ENCODE measurements around the gene PTPN4.
A peak's percentile ranks its signal among the peaks of the same experiment; 100 is the strongest.

PTPN4 gene, protein sequence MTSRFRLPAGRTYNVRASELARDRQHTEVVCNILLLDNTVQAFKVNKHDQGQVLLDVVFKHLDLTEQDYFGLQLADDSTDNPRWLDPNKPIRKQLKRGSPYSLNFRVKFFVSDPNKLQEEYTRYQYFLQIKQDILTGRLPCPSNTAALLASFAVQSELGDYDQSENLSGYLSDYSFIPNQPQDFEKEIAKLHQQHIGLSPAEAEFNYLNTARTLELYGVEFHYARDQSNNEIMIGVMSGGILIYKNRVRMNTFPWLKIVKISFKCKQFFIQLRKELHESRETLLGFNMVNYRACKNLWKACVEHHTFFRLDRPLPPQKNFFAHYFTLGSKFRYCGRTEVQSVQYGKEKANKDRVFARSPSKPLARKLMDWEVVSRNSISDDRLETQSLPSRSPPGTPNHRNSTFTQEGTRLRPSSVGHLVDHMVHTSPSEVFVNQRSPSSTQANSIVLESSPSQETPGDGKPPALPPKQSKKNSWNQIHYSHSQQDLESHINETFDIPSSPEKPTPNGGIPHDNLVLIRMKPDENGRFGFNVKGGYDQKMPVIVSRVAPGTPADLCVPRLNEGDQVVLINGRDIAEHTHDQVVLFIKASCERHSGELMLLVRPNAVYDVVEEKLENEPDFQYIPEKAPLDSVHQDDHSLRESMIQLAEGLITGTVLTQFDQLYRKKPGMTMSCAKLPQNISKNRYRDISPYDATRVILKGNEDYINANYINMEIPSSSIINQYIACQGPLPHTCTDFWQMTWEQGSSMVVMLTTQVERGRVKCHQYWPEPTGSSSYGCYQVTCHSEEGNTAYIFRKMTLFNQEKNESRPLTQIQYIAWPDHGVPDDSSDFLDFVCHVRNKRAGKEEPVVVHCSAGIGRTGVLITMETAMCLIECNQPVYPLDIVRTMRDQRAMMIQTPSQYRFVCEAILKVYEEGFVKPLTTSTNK

GRCh38 chr2:119759451-119760236, at the start of gene PTPN4:
TSS of gene PTPN4 (plus strand) at chr2:119759922. CDS start at chr2:119809854, 49,932 bp downstream.
- DNase-seq, result peak; percentile 98

- no peak for DNase-seq
Observed at GRCh38 chr2:119710281-119710680, 49.4 kb upstream of the PTPN4 start.

DNA sequence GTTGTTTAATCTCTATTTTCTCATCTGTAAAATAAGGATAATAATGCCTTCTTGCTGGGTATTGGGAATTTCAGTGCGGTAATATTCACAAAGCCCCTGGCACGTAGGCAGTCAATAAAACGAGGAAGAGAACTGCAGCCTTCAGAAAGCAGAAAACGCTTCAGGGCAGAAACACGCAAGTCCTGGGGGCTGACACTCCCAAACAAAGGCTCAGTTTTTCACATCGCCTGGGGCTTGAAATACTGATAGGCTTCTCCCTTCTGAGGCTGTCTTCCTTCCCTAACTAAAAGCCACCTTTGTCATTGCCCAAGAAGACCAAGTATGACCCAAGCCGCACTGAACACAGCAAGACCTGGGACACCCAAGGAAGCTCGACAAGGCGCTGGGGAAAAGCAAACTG, 48.4 kb upstream of the PTPN4 start:
- DNase-seq, result no peak

DNA sequence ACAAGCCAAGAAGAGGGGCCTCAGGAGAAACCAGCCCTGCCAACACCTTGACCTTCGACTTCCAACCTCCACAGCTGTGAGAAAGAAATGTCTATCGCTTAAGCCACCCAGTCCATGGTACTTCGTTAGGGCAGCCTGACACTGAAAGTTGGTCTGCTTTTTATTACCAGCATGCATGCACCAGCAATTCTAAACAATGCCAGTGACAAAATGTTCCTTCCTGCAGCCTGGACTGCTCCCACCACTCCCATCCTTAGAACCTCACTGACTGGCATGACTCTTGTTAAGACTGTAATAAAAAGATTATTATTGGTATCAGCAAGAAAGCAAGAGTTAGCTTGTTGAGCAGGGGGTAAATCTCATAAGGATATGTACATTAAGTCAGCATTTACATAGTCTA, 47.2 kb upstream of the PTPN4 start:
- DNase-seq, result no peak

GRCh38 chr2:119713819-119714490, 45.8 kb upstream of the PTPN4 start:
- DNase-seq, result no peak

GRCh38 chr2:119715409-119716283, 44.1 kb upstream of the PTPN4 start:
- DNase-seq, result no peak

GRCh38 chr2:119716284-119716672, 43.4 kb upstream of the PTPN4 start:
- DNase-seq, result no peak

DNA sequence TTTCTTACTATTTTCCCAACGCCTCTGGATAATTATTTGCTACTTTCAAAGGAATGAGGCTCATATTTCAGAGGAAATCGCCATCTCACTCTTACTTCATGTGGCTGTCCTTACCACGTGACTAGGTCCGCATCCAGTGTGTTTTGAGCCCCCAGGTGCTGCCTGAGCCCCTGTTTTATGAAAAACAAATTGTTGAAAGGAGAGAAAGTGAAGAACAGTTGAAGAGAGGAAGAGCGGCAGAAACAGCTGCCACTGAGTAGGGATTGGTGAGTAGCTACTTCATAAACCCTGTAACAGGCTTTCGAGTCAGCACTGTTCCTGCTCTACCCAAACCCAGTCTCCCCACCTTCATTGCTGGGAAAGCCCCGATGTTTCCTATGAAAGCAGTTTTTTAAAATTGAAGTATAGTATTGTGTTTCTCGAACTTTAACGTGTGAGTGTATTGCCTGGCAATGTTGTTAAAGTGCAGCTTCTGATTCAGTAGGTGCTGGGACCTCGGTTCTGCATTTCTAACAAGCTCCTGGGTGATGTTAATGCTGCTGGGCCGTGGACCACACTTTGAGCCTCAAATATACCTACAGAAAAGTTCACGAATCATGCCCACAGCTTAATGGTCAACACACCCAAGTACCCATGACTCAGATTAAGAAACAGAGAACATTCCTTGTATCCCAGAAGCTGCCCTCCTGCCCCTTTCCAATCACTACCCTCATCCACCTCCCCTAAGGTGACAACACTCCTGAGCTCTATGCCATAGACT, 41.0 kb upstream of the PTPN4 start:
- no peak for DNase-seq

DNA sequence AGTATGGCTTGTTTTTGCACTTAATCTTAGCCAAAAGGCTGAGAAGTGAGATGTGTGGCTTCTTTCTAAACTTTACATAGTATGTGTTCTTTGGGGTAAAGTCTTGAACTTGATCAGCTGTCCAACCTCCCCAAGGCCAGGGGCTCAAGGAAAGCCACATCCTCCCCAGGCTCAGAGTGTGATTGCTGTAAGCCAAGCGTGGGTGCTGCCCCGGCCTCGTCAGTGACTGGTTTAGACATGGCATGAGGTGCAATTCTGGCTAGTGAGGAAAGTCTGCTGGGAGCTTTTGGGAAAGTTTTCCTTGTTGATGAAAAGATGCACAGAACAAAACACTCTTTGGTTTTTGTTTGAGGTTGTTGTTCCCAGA, 40.5 kb upstream of the PTPN4 start:
- no peak for DNase-seq

DNA sequence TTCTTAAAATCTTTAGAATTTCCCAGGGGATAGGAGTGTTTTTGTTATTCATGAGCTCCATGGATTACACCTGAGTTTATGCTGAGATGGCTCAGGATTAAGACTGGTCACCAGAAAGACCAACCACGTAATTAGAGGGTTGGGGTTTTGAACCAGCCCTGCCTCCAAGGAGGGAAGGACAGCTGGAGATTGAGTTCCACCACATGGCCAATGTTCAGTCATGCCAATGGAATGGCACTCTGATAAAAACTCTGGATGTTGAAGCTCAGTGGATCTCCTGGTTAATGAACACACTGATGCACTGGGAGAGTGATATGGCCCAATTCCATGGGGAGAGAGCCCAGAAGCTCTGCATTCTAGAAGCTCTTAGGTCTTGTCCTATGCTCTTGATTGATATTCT, 38.7 kb upstream of the PTPN4 start:
- no peak for DNase-seq

DNA sequence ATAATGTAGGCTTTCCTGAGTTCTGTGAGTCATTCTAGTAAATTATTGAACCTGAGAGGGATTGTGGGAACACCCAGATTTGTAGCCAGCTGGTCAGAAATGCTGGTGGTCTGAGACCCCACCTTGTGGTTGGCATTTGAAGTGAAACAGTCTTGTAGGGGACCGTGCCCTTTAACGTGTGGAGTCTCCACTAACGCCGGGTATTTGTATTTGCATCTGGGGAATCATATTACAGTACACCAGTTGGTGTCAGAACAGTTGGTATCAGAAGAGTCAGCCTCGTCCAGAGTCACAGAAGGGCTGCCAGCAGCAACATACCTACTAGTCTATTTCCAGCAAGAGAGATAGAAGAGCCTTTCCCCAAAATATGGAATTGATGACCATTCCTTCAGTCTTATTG, 38.3 kb upstream of the PTPN4 start:
- no peak for DNase-seq

- DNase-seq, result no peak
Observed at GRCh38 chr2:119721904-119722303, 37.8 kb upstream of the PTPN4 start.

DNA sequence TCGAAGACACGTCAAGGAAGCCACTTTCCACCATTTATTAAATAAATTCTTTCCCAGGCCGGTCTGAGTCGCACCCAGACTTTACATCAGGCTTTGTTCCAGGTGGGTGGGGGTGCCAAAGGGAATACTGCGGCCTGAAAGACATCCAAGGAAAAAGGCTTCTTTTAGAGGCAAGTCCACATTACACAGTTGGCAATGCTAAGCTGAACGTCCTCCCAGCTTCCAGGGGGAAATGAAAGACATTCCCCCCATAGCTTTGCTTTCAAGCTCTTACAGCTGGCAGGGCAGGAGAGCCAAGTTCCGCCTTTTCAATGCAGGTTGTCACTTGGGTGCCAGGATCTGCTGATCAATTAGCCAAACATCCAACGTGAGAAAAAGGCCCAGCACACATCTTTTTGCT, 36.5 kb upstream of the PTPN4 start:
- DNase-seq, result no peak

DNA sequence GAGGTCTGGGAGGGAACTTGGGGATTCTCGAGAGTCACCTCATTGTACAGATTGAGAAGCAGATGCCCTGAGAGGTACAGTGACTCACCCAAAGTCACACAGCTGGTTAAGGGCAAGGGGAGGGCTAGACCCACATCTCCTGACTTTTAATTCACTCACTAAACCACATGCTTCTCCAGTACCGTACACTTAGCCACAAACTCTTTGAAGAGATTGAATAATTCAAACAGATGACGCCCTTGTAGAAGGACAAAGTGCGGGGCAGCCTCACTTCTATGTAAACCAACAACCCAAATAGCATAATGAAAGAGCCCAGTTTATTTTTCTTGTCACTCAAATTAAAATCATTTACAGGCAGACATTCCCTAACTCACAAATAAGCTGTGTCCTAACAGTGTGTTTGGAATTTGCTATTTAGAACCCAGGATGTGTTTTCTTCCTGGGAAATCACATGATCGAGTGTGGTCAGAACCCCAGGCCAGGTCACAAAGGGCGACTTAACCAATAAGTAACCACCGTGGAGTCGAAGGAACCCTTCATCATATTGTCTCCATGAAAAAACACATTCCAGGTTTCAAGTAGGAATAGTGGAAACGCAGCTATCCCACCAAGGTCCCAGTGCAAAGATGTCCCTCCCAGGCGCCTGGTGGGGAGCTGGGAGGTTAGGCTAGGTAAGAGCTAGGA, 35.8 kb upstream of the PTPN4 start:
- DNase-seq, result no peak

DNA sequence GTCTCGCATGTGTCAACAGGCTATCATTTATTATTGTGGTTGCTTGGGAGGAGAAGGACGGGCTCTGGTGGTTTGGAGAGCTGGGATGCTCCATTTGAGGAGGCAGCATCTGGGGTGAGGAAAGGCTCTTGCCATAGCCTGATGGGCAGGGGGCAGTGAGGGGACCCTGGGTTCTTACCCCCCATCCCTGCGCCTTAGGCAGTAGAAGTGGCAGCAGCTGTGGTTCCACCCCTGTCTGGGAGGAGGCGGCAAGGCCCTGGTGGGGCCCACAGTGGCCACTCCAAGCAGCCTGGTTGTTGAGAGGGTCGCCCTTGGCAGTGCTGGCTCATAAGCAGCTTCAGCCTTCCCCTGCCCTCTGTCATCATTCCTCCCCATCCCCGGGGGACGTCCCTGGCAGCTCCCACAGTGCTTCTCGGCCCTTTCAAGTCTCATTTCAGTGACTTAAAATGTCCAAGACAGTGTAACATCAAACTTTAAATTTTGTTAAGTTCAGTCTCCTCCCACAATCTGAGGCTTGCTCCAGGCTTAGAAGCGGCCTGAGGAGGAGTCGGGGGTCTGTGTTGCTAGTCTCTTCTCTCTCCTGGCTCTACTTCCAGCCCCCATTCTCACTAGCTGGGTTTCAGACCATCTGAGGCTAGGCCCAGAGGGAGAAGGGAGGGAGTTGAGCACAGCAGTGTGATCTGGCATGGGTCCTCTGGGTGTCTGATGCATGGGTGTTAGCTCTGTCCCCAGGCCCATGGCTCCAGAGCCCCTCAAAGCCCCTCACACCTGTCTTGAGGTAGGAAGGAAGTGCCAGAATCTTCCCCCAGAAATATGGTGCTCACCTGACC, 34.9 kb upstream of the PTPN4 start:
- no peak for DNase-seq

GRCh38 chr2:119727493-119727892, 32.2 kb upstream of the PTPN4 start:
- DNase-seq, result no peak

GRCh38 chr2:119728421-119728820, 31.3 kb upstream of the PTPN4 start:
- no peak for DNase-seq

DNA sequence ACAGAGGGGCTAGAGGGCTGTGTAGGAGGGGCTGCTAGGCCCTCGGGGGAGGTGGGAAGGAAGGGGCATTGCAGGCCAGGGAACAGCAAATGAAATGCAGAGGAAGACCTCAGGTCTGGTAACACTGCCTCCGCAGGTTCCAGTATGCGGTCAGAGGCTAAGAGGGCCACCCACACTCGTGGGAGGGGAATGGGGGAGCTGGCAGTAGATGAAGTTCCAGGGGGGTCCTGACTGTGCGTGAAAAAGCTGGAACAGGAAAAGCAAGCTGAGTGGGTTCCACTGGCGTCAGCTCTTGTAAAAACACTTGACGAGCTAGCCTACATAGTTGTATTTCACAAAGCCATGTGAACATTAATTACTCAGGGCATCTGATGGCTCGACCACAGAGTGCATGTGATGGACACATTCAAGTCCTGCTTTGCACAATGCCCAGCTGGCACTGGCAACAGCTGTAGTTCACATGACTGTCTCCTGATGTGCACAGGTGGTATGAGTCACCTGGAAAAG, 29.0 kb upstream of the PTPN4 start:
- no peak for DNase-seq

GRCh38 chr2:119731983-119732382, 27.7 kb upstream of the PTPN4 start:
- DNase-seq, result no peak
